ENCODE results near the gene SARNP. TPM values are rescaled to one million over a fixed set of nuclear protein-coding genes. Genes with fewer than 3 reads are reported as not detected.

Gene SARNP
- polyA plus RNA-seq, 2 donors: 56.2 to 78.7 TPM

- H3K9me3 ChIP-seq (ENCODE audit: control insufficient read depth in 2 of 2, insufficient read depth in 1 of 2, low read depth in 1 of 2, low read length in 1 of 2): no peaks in the 10 kb centered on the region
- 1 to 4% methylated on average over 14 of the region's 14 CpGs for WGBS, 2 donors
- peaks cover 0 to 2% of the 10 kb centered on the region in 2 donors for H3K4me1 ChIP-seq (ENCODE audit: control insufficient read depth in 2 of 2, insufficient read depth in 2 of 2, low read length in 1 of 2)
- H3K36me3 ChIP-seq (ENCODE audit: control insufficient read depth in 2 of 2, insufficient read depth in 2 of 2, low read length in 1 of 2): no peaks in the 10 kb centered on the region
- H3K4me3 ChIP-seq (ENCODE audit: low read depth in 1 of 2, low read length in 2 of 2): peak overlapping the region; percentile 29 to 52
- H3K27me3 ChIP-seq (ENCODE audit: control insufficient read depth in 1 of 2, insufficient read depth in 2 of 2, low read length in 2 of 2): no peaks in the 10 kb centered on the region
- peak overlapping the region; percentile 46 to 71 for H3K27ac ChIP-seq (ENCODE audit: low read depth in 2 of 2, low read length in 1 of 2)
These were observed 79.2 kb downstream of the SARNP start for GRCh38 chr12:55738123-55739024.

GRCh38 chr12:55737581-55738122 is 79.9 kb downstream of the SARNP start:
- Histone ChIP-seq H3K4me3 (ENCODE audit: low read depth in 1 of 2, low read length in 2 of 2) (no peak overlapping the region), H3K27ac (ENCODE audit: low read depth in 2 of 2, low read length in 1 of 2) (peak overlapping the region; percentile 44 to 71), H3K4me1 (ENCODE audit: control insufficient read depth in 2 of 2, insufficient read depth in 2 of 2, low read length in 1 of 2) (peaks cover 0 to 2% of the 10 kb centered on the region in 2 donors), H3K27me3 (ENCODE audit: control insufficient read depth in 1 of 2, insufficient read depth in 2 of 2, low read length in 2 of 2) (no peaks in the 10 kb centered on the region), H3K9me3 (ENCODE audit: control insufficient read depth in 2 of 2, insufficient read depth in 1 of 2, low read depth in 1 of 2, low read length in 1 of 2) (no peaks in the 10 kb centered on the region), H3K36me3 (ENCODE audit: control insufficient read depth in 2 of 2, insufficient read depth in 2 of 2, low read length in 1 of 2) (no peaks in the 10 kb centered on the region)
- WGBS, 2 donors: 11 to 13% methylated on average over 4 of the region's 4 CpGs

GRCh38 chr12:55736780-55737580 is 80.5 kb downstream of the SARNP start:
- H3K4me3 ChIP-seq (ENCODE audit: low read depth in 1 of 2, low read length in 2 of 2): no peak overlapping the region
- peaks cover 0 to 2% of the 10 kb centered on the region in 2 donors for H3K4me1 ChIP-seq (ENCODE audit: control insufficient read depth in 2 of 2, insufficient read depth in 2 of 2, low read length in 1 of 2)
- H3K27me3 ChIP-seq (ENCODE audit: control insufficient read depth in 1 of 2, insufficient read depth in 2 of 2, low read length in 2 of 2): no peaks in the 10 kb centered on the region
- H3K27ac ChIP-seq (ENCODE audit: low read depth in 2 of 2, low read length in 1 of 2): no peak overlapping the region
- WGBS, 2 donors: 36 to 37% methylated on average over 6 of the region's 6 CpGs
- no peaks in the 10 kb centered on the region for H3K9me3 ChIP-seq (ENCODE audit: control insufficient read depth in 2 of 2, insufficient read depth in 1 of 2, low read depth in 1 of 2, low read length in 1 of 2)
- no peaks in the 10 kb centered on the region for H3K36me3 ChIP-seq (ENCODE audit: control insufficient read depth in 2 of 2, insufficient read depth in 2 of 2, low read length in 1 of 2)

DNA sequence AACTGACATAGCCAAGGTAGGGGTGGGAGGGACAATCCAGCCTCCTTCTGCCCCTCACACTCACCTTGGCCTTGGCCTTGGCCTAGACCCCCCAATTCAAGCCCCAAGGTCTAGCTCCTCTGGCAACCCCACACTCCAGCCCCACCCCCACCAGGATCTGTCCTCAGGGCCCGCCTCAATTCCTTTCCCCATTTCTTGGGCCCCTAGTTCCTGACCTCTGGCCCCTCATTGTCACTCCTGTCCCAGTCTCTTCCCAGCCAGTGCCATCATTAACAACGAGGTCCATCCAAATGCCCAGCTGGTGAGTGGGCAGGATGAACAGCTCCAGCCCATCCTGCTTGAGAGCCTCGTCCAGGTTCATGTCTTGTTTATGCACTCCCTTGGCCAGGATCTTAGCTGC is 81.4 kb downstream of the SARNP start:
- Histone ChIP-seq H3K27ac (ENCODE audit: low read depth in 2 of 2, low read length in 1 of 2) (no peak overlapping the region), H3K4me3 (ENCODE audit: low read depth in 1 of 2, low read length in 2 of 2) (no peak overlapping the region), H3K36me3 (ENCODE audit: control insufficient read depth in 2 of 2, insufficient read depth in 2 of 2, low read length in 1 of 2) (no peaks in the 10 kb centered on the region), H3K9me3 (ENCODE audit: control insufficient read depth in 2 of 2, insufficient read depth in 1 of 2, low read depth in 1 of 2, low read length in 1 of 2) (no peaks in the 10 kb centered on the region), H3K27me3 (ENCODE audit: control insufficient read depth in 1 of 2, insufficient read depth in 2 of 2, low read length in 2 of 2) (no peaks in the 10 kb centered on the region), H3K4me1 (ENCODE audit: control insufficient read depth in 2 of 2, insufficient read depth in 2 of 2, low read length in 1 of 2) (peaks cover 0 to 2% of the 10 kb centered on the region in 2 donors)
- WGBS, 2 donors: 57 to 63% methylated on average over 3 of the region's 3 CpGs

- peaks cover 0 to 4% of the 10 kb centered on the region in 2 donors for H3K4me1 ChIP-seq (ENCODE audit: control insufficient read depth in 2 of 2, insufficient read depth in 2 of 2, low read length in 1 of 2)
- no peaks in the 10 kb centered on the region for H3K9me3 ChIP-seq (ENCODE audit: control insufficient read depth in 2 of 2, insufficient read depth in 1 of 2, low read depth in 1 of 2, low read length in 1 of 2)
- H3K36me3 ChIP-seq (ENCODE audit: control insufficient read depth in 2 of 2, insufficient read depth in 2 of 2, low read length in 1 of 2): no peaks in the 10 kb centered on the region
- H3K27ac ChIP-seq (ENCODE audit: low read depth in 2 of 2, low read length in 1 of 2): no peak overlapping the region
- no peaks in the 10 kb centered on the region for H3K27me3 ChIP-seq (ENCODE audit: control insufficient read depth in 1 of 2, insufficient read depth in 2 of 2, low read length in 2 of 2)
- 84 to 89% methylated on average over 3 of the region's 3 CpGs for WGBS, 2 donors
- no peak overlapping the region for H3K4me3 ChIP-seq (ENCODE audit: low read depth in 1 of 2, low read length in 2 of 2)
These were observed 82.9 kb downstream of the SARNP start for GRCh38 chr12:55734595-55734994.

DNA sequence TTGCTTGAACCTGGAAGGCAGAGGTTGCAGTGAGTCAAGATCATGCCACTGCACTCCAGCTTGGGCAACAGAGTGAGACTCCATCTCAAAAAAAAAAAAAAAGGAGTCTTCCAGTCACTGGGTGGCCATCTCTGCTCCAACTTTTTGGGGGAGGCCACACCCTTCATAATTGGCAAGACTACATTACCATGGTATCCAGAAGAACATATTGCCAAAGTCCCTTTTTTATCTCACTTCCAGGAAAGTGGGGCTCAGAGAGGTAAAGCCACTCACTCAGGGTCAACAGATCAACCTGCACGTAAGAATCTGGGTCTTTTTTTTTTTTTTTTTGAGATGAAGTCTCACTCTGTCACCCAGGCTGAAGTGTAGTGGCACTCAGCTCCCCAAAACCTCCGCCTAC is 83.7 kb downstream of the SARNP start:
- H3K36me3 ChIP-seq (ENCODE audit: control insufficient read depth in 2 of 2, insufficient read depth in 2 of 2, low read length in 1 of 2): no peaks in the 10 kb centered on the region
- no peaks in the 10 kb centered on the region for H3K9me3 ChIP-seq (ENCODE audit: control insufficient read depth in 2 of 2, insufficient read depth in 1 of 2, low read depth in 1 of 2, low read length in 1 of 2)
- H3K27me3 ChIP-seq (ENCODE audit: control insufficient read depth in 1 of 2, insufficient read depth in 2 of 2, low read length in 2 of 2): no peaks in the 10 kb centered on the region
- no peak overlapping the region for H3K4me3 ChIP-seq (ENCODE audit: low read depth in 1 of 2, low read length in 2 of 2)
- H3K27ac ChIP-seq (ENCODE audit: low read depth in 2 of 2, low read length in 1 of 2): no peak overlapping the region
- 72 to 88% methylated on average over 2 of the region's 2 CpGs for WGBS, 2 donors
- peaks cover 0 to 4% of the 10 kb centered on the region in 2 donors for H3K4me1 ChIP-seq (ENCODE audit: control insufficient read depth in 2 of 2, insufficient read depth in 2 of 2, low read length in 1 of 2)

DNA sequence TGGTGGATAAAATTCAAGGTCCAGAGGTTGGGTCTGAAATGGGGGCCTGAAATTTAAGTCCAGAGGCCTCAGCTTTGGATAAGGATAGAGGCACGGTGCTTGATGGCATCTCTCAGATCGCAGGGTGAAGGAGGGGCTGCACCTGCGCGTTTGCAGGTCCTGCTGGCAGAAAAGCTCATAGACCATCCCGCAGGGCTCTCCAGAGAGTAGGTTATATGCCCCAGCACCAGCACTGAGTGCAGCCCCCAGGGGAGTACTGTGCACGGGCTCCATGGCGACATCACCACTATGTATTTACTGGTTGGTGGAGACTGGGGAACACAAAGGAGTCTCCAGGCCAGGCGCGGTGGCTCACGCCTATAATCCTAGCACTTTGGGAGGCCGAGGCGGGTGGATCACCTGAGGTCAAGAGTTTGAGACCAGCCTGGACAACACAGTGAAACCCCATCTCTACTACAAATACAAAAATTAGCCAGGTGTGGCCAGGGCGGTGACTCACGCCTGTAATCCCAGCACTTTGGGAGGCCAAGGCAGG is 84.4 kb downstream of the SARNP start:
- no peaks in the 10 kb centered on the region for H3K9me3 ChIP-seq (ENCODE audit: control insufficient read depth in 2 of 2, insufficient read depth in 1 of 2, low read depth in 1 of 2, low read length in 1 of 2)
- no peak overlapping the region for H3K4me3 ChIP-seq (ENCODE audit: low read depth in 1 of 2, low read length in 2 of 2)
- H3K27me3 ChIP-seq (ENCODE audit: control insufficient read depth in 1 of 2, insufficient read depth in 2 of 2, low read length in 2 of 2): no peaks in the 10 kb centered on the region
- 86 to 91% methylated on average over 14 of the region's 14 CpGs for WGBS, 2 donors
- H3K36me3 ChIP-seq (ENCODE audit: control insufficient read depth in 2 of 2, insufficient read depth in 2 of 2, low read length in 1 of 2): no peaks in the 10 kb centered on the region
- no peak overlapping the region for H3K27ac ChIP-seq (ENCODE audit: low read depth in 2 of 2, low read length in 1 of 2)
- peaks cover 0 to 4% of the 10 kb centered on the region in 2 donors for H3K4me1 ChIP-seq (ENCODE audit: control insufficient read depth in 2 of 2, insufficient read depth in 2 of 2, low read length in 1 of 2)

GRCh38 chr12:55732288-55732687 is 85.2 kb downstream of the SARNP start:
- Histone ChIP-seq H3K9me3 (ENCODE audit: control insufficient read depth in 2 of 2, insufficient read depth in 1 of 2, low read depth in 1 of 2, low read length in 1 of 2) (no peaks in the 10 kb centered on the region), H3K36me3 (ENCODE audit: control insufficient read depth in 2 of 2, insufficient read depth in 2 of 2, low read length in 1 of 2) (no peaks in the 10 kb centered on the region), H3K4me1 (ENCODE audit: control insufficient read depth in 2 of 2, insufficient read depth in 2 of 2, low read length in 1 of 2) (peaks cover 0 to 8% of the 10 kb centered on the region in 2 donors), H3K27ac (ENCODE audit: low read depth in 2 of 2, low read length in 1 of 2) (peak overlapping the region in 1 of 2 donors; percentile 6), H3K27me3 (ENCODE audit: control insufficient read depth in 1 of 2, insufficient read depth in 2 of 2, low read length in 2 of 2) (no peaks in the 10 kb centered on the region), H3K4me3 (ENCODE audit: low read depth in 1 of 2, low read length in 2 of 2) (no peak overlapping the region)
- 84 to 85% methylated on average over 4 of the region's 4 CpGs for WGBS, 2 donors
